OCI-LY1 (cell line): ENCODE data around the gene SMYD5.

Experiments
- EZH2 ChIP-seq: fragments of 200-600 bp; sonication (generic), shearing (Covaris generic); IDR thresholded peaks from 2 replicates; pipeline ENCODE4 v1.8.0; 2017; ENCODE audit warnings: borderline replicate concordance, mixed run types, mild to moderate bottlenecking, antibody characterized with exemption, low read length, moderate library complexity, mixed read lengths
- TF ChIP-seq, protein P1 (sequence below): fragments of 200-600 bp; sonication (generic), shearing (Covaris generic); IDR thresholded peaks from 2 replicates; pipeline ENCODE4 v1.5.1; 2017; ENCODE audit warnings: mild to moderate bottlenecking, antibody characterized with exemption, low read length, moderate library complexity, mixed read lengths

GRCh38 chr2:73187549-73187948, 26.5 kb upstream of the SMYD5 start:
- TF ChIP-seq, protein P1, sequence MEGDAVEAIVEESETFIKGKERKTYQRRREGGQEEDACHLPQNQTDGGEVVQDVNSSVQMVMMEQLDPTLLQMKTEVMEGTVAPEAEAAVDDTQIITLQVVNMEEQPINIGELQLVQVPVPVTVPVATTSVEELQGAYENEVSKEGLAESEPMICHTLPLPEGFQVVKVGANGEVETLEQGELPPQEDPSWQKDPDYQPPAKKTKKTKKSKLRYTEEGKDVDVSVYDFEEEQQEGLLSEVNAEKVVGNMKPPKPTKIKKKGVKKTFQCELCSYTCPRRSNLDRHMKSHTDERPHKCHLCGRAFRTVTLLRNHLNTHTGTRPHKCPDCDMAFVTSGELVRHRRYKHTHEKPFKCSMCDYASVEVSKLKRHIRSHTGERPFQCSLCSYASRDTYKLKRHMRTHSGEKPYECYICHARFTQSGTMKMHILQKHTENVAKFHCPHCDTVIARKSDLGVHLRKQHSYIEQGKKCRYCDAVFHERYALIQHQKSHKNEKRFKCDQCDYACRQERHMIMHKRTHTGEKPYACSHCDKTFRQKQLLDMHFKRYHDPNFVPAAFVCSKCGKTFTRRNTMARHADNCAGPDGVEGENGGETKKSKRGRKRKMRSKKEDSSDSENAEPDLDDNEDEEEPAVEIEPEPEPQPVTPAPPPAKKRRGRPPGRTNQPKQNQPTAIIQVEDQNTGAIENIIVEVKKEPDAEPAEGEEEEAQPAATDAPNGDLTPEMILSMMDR: no peak
- no peak for TF ChIP-seq EZH2
